ENCODE data around the gene PSMD7. TPM values are rescaled to one million over a fixed set of nuclear protein-coding genes. Genes with fewer than 3 reads are reported as not detected.

Gene PSMD7
- total RNA-seq, 1 donor, result 94.9 TPM

Other genes starting within 250 kb of the PSMD7 start
- gene NPIPB15, start 79.5 kb downstream of the PSMD7 start, total RNA-seq, result 0.52 TPM
- not detected for gene CLEC18B, start 124.7 kb downstream of the PSMD7 start, total RNA-seq